PC-3 (cell line): ENCODE measurements around the gene PET117.
"Not testable (repeated sequence)": the region's sequence is repeated elsewhere in the genome, so short reads cannot be mapped to it uniquely, and the experiment has no call there.

ENCODE experiments used
- CTCF ChIP-seq: fragments of 300-600 bp; sonication (generic); conservative IDR thresholded peaks from 2 replicates; pipeline ENCODE4 v1.5.1; 2017; ENCODE audit warnings: antibody characterized with exemption, low read depth, mild to moderate bottlenecking, low read length
- EZH2 ChIP-seq: fragments of 300-600 bp; sonication (generic); IDR thresholded peaks from one replicate; pipeline ENCODE4 v1.6.1; 2017; ENCODE audit warnings: antibody characterized with exemption, mild to moderate bottlenecking, low read length; ENCODE audit not compliant: unreplicated experiment

GRCh38 chr20:18088298-18088697 is 49.4 kb upstream of the PET117 start:
- not testable (repeated sequence) for TF ChIP-seq CTCF, EZH2
